CD4-positive, alpha-beta T cell (primary cell): Measurements from ENCODE around the gene TEX19. TPM values are rescaled to one million over a fixed set of nuclear protein-coding genes. Genes with fewer than 3 reads are reported as not detected.

Experiments
- ATAC-seq: fragments of 200-7000 bp; cut with Tn5 transposase; one replicate; pipeline ENCODE4 v1.10.0; 2022; ENCODE audit warnings: mild to moderate bottlenecking; ENCODE audit not compliant: poor library complexity
- CTCF ChIA-PET: fragments of 350-600 bp; sonication (Branson Sonifier 250); formaldehyde crosslinking; loops from one replicate; lab custom pipeline; 2021; ENCODE audit warnings: antibody characterized with exemption, inconsistent platforms; lab: Charles Lee
- POLR2A ChIA-PET: fragments of 350-600 bp; sonication (Branson Sonifier 250); formaldehyde crosslinking; loops from one replicate; lab custom pipeline; 2021; ENCODE audit warnings: antibody characterized with exemption, inconsistent platforms; lab: Charles Lee
- DNase-seq, 14 experiments: peaks; one replicate each; pipeline ENCODE4 v3.0.0-alpha.2; 2013 to 2020; ENCODE audit warnings: mixed read lengths in 2 of 14
- H3K27ac ChIP-seq, 2 donors: one replicate each; pipeline versions ENCODE4 v1.5.1 to v1.7.0; 2013; ENCODE audit warnings: low read length in 2 of 2, low read depth in 1 of 2, mild to moderate bottlenecking in 1 of 2
- H3K27me3 ChIP-seq, 2 experiments: 1 replicate in 1 of 2; 2 replicates in 1 of 2; pipeline versions ENCODE4 v1.6.1 to v1.7.0; 2013; ENCODE audit warnings: low read length in 2 of 2, control low read depth in 1 of 2, mild to moderate bottlenecking in 1 of 2, moderate library complexity in 1 of 2; ENCODE audit not compliant: insufficient read depth in 2 of 2, control insufficient read depth in 1 of 2
- H3K36me3 ChIP-seq: one replicate; pipeline ENCODE4 v1.6.1; 2013; ENCODE audit warnings: low read length, control low read depth; ENCODE audit not compliant: insufficient read depth
- H3K4me1 ChIP-seq: one replicate; pipeline ENCODE4 v1.6.1; 2013; ENCODE audit warnings: low read length, control low read depth; ENCODE audit not compliant: insufficient read depth
- H3K4me3 ChIP-seq: one replicate; pipeline ENCODE4 v1.5.1; 2013; ENCODE audit warnings: mild to moderate bottlenecking, low read length, moderate library complexity
- H3K9me3 ChIP-seq, 2 experiments: 1 replicate in 1 of 2; 2 replicates in 1 of 2; pipeline versions ENCODE4 v1.6.1 to v1.7.0; 2013; ENCODE audit warnings: low read length in 2 of 2, mild to moderate bottlenecking in 2 of 2, control low read depth in 1 of 2, moderate library complexity in 1 of 2; ENCODE audit not compliant: control insufficient read depth in 1 of 2, insufficient read depth in 1 of 2
- H3K27ac Mint-ChIP-seq: one replicate; pipeline ENCODE4 v1.8.0; 2020; ENCODE audit warnings: mixed read lengths
- H3K27me3 Mint-ChIP-seq: one replicate; pipeline ENCODE4 v1.8.0; 2021; ENCODE audit warnings: mixed read lengths
- H3K36me3 Mint-ChIP-seq: one replicate; pipeline ENCODE4 v1.8.0; 2021; ENCODE audit warnings: low read depth, mixed read lengths
- H3K4me1 Mint-ChIP-seq: one replicate; pipeline ENCODE4 v1.8.0; 2021; ENCODE audit warnings: low read depth, mixed read lengths
- H3K4me3 Mint-ChIP-seq: one replicate; pipeline ENCODE4 v1.8.0; 2020; ENCODE audit warnings: mild to moderate bottlenecking, mixed read lengths
- H3K9me3 Mint-ChIP-seq: one replicate; pipeline ENCODE4 v1.8.0; 2020; ENCODE audit warnings: mixed read lengths
- CTCF ChIP-seq: fragments of 200-600 bp; IDR thresholded peaks from one replicate; pipeline ENCODE4 v1.8.0; 2022; ENCODE audit warnings: antibody characterized with exemption, mild to moderate bottlenecking
- intact Hi-C, 2 experiments: fragments of 100-400 bp; cut with DNase I in 1 of 2; cut with micrococcal nuclease in 1 of 2; formaldehyde crosslinking; loops; one replicate each; pipeline versions ENCODE4 v1.15.1 to v1.9.0; 2023 to 2025; cut with DNase I, micrococcal nuclease
- polyA plus RNA-seq, 2 donors: library from polyadenylated mRNA; unstranded; fragments of 120-200 nt; gene quantifications; one replicate each; pipeline ENCODE4 v1.2.1, GENCODE V29; 2013
- total RNA-seq, 174 experiments: library from RNA in 2 of 174; stranded (reverse) in 2 of 174; gene quantifications; one replicate each; pipeline ENCODE4 v1.2.3 and lab custom pipeline; 2021 to 2026

TEX19 gene
- total RNA-seq (not detected), total RNA-seq (lab: John Stamatoyannopoulos, UW) (0 to 1.3 (median 0) reads per million in 172 experiments)
- polyA plus RNA-seq (2013, experiment 1 of 2) = not detected
- polyA plus RNA-seq (2013, experiment 2 of 2) = not detected

DNA sequence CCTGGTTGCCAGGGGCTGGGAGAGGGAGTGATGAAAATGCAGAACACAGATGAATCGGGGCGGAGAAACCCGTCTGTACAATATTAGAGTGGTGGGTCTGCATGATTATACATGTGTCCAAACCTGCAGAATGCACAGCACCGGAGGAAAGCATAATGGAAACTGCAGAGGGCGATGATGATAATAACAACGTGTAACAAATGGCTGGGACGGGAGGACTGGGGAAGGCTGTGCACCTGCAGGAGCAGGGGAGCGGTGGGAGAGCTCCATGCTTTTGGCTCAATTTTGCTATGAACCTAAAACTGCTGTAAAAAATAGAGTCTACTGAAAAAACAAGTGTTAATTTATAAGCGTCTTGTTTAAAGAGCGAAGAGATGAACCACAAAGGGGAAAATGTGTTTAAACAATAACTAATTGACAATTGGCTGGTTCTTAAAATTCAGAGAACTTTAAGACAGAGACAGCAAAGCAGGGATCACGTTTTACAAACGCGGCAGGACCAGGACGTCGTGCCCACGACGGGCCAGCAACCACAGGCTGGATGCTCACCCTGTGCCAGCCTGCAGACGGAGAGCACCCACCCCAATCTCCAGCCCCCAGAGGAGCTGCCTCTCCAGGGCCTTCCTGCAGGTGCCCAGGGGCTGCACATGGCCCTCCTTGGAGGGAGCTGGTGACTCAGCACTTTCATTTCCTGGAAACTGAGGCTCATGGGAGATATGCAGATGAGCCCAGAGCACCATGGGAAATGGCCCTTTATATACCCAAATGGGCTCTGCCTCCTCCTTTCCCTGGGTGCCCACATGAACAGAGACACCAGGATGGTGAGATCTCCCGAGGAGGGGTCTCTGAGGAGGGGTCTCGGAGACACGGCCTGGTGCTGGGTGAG is at the start of gene TEX19:
Gene TEX19, plus strand, starts transcription at position 783 of the 886 bp plus-strand sequence. CDS start 2,904 bp downstream, outside the sequence.
- Histone ChIP-seq H3K27ac (no peak within 1 kb of the TSS), H3K9me3 (no peaks in the 10 kb centered on the region), H3K36me3 (no peaks in the 10 kb centered on the region), H3K4me1 (peaks cover 6% of the 10 kb centered on the region), H3K27me3 (peaks cover 4 to 8% of the 10 kb centered on the region in 2 experiments), H3K4me3 (no peak within 1 kb of the TSS)
- CTCF ChIA-PET = interaction anchor here (0.9 to 1.0 kb wide), 2 partner anchors 38 to 57 kb away, joined by 3 to 4 read pairs; no protein-coding TSS in a partner anchor
- no peak within 1 kb of the TSS for H3K4me3 Mint-ChIP-seq
- H3K27me3 Mint-ChIP-seq = peaks cover 12% of the 10 kb centered on the region
- intact Hi-C loops = no loop called here
- H3K9me3 Mint-ChIP-seq = no peaks in the 10 kb centered on the region
- no peaks in the 10 kb centered on the region for H3K36me3 Mint-ChIP-seq
- H3K4me1 Mint-ChIP-seq = peaks cover 6% of the 10 kb centered on the region
- ATAC-seq (peak; percentile 34), DNase-seq (peak in 1 of 14 experiments; percentile 22)
- H3K27ac Mint-ChIP-seq = no peak within 1 kb of the TSS
- POLR2A ChIA-PET = interaction anchor here (0.6 kb wide), 1 partner anchor 9 kb away, joined by 5 read pairs; no protein-coding TSS in a partner anchor
- TF ChIP-seq CTCF = no peak

GRCh38 chr17:82309656-82310570 is 49.1 kb upstream of the TEX19 start:
- Mint-ChIP-seq H3K9me3 (no peaks in the 10 kb centered on the region), H3K27me3 (no peaks in the 10 kb centered on the region), H3K36me3 (peaks cover 13% of the 10 kb centered on the region), H3K4me1 (peaks cover 31% of the 10 kb centered on the region), H3K4me3 (peak overlapping the region; percentile 63), H3K27ac (no peak overlapping the region)
- ATAC-seq (no peak), DNase-seq (no peak)
- Histone ChIP-seq H3K27ac (no peak overlapping the region), H3K9me3 (no peaks in the 10 kb centered on the region), H3K4me1 (peaks cover 28% of the 10 kb centered on the region), H3K27me3 (no peaks in the 10 kb centered on the region), H3K4me3 (no peak overlapping the region), H3K36me3 (peaks cover 11% of the 10 kb centered on the region)
- CTCF ChIA-PET = no interaction called here
- intact Hi-C loops = no loop called here
- POLR2A ChIA-PET = no interaction called here
- TF ChIP-seq CTCF = no peak

DNA sequence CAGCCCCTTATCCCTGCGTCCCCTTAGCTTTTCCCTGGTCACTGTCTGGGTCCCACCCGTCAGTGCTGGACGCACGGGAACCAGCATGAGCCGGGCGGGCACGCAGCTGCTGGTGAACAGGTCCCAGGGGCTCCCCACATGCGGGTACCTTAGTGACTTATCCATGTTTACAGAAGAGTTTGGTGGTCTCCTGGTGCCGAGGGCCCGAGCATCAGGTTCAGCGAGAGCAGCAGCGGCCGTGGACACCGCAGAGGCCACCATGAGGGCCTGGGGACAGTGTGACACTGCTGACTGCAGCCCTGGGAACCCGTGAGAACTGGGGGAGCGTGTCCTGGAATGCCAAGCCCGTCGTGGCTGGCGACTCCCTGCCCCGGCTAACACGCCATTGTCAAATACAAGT is 48.2 kb upstream of the TEX19 start:
- Mint-ChIP-seq H3K36me3 (peaks cover 17% of the 10 kb centered on the region), H3K9me3 (no peaks in the 10 kb centered on the region), H3K4me3 (no peak overlapping the region), H3K27me3 (no peaks in the 10 kb centered on the region), H3K27ac (no peak overlapping the region), H3K4me1 (peaks cover 30% of the 10 kb centered on the region)
- ChIA-PET CTCF (interaction anchor here (1.4 kb wide), 1 partner anchor 10 kb away, joined by 5 read pairs; no protein-coding TSS in a partner anchor), POLR2A (interaction anchor here (1.0 to 1.2 kb wide), 2 partner anchors 7 to 9 kb away, joined by 3 read pairs; no protein-coding TSS in a partner anchor)
- Histone ChIP-seq H3K4me1 (peaks cover 28% of the 10 kb centered on the region), H3K4me3 (no peak overlapping the region), H3K27ac (no peak overlapping the region), H3K9me3 (no peaks in the 10 kb centered on the region), H3K27me3 (no peaks in the 10 kb centered on the region), H3K36me3 (peaks cover 11% of the 10 kb centered on the region)
- ATAC-seq (no peak), DNase-seq (no peak)
- no peak for TF ChIP-seq CTCF
- intact Hi-C loops = no loop called here
